NCI-H146 (cell line): Measurements from ENCODE around the gene STK24.
"Not testable (repeated sequence)": the region's sequence is repeated elsewhere in the genome, so short reads cannot be mapped to it uniquely, and the experiment has no call there.

ENCODE experiments used
- DNase-seq: peaks from one replicate; lab custom pipeline; 2025; lab: John Stamatoyannopoulos, UW

Gene STK24

DNA sequence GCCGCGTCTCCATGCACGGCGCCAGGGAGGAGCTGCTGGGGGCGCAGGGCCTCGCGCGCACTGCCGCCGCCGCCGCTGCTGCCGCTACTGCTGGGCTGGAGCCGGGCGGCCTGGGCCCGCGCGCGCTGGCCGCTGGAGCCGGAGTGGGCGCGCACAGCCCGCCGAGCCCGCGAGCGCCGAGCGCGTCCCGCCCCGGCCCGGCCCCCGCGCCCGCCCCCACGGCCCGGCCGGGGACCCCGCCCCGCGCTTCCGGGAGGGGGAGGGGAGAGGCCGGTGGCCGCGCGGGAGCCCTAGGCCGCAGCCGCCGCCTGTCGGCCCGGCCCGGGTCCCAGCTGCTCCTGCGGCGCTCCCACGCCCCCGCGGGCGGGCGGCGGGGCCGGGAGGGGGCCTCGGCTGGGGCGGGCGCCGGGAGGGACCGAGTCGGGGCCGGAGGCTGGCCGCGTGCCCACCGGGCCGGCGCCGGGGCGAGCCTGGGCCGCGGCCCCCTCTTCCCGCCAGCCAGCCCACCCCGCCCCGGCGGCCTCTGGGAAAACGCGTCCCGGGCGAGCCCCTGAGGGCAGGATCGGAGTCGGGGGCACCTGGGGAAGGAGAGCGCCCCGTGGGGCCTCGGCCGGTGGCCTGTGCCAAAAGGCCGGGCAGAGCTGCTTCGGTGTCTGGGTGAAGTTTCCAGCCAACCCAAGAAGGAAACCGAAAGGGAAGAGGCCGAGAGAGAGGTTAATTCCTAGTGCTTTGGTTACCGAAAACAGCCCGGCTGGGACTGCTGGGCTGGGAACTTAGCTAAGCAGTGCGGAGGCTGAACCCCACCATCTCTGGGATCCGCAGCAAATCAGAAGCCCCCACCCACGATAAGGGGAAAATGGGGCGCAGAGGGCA, at the start of gene STK24:
STK24 (minus strand) TSS at position 145 of the 873 bp plus-strand sequence. CDS start 321 bp downstream, outside the sequence.
- DNase-seq: peak; percentile 81

DNA sequence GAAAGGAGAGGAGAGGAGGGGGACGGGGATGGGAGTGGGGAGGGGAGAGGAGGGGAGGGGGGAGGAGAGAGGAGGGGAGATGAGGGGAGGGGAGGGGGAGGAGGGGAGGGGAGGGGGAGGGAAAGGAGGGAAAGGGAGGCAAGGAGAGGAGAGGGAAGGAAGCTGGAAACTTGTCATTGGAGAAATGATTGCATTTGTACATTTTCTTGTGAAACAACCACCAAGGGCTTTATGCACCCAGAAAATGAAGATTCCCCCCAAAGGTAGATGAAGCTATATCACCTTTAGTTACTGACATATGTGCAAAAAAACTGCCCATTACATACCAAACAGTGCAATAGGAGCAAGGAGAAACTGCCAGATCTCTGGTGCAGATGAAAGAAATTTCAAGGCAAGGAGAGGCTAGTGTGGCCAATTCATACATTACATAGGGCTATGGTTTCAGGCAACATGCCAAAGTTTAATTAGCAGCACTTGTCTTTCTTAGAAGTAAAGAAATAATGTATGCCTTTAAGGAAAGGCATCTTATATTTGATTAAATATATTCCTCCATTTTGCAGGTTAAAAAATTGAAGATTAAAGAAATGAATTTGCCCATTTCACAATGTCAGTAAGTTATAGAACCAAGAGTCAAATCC, 49.5 kb upstream of the STK24 start:
- DNase-seq: peak; percentile 29

DNA sequence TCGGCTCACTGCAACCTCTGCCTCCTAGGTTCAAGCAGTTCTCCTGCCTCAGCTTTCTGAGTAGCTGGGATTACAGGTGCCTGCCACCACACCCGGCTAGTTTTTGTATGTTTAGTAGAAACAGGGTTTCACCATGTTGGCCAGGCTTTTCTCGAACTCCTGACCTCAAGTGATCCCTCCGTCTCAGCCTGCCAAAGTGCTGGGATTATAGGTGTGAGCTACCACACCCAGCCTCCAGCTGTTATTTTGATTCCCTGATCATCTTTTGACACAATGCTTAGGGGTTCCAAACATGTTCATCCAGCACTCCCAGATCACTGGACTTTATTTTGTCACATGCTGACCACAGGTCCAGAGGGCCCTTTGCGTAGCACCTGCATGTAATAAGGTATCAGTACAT, 47.7 kb upstream of the STK24 start:
- DNase-seq: not testable (repeated sequence)

DNA sequence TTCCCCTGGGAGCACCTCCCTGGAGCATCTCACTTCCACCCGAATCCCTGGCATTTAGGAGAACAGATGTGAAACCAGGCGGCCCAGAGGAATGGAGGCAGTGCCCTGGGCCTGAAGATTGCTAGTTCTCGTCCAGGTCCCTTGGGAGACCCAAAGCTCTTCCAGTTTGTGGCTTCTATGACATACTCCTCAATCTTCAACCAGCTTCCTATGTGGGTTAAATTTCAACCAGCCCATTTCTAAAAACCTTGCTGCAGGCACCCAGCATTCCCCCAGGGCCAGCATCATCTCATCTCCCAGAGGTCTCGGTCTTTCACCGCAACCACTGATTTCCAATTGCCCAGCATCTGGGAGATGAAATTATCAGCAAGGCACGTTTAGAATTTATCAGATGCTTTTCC, 46.0 kb upstream of the STK24 start:
- no peak for DNase-seq

DNA sequence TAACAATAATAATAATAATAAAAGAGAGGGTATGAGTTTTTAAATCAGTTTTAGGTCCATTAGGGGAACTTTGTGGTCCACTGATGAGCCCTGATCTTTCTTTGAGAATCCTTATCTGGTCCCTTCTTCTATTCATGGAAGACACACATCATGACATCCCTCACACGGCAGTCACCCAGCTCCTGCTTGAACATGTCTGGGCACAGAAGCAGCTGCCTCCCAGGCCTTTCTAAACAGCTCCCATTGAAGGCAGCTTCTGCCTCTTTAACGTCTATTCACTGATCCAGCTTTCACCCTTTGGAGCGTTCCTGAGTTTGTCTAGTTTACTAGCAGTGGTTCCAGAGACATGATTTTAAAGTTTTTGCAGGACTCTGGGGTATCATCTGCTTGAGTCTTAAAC, 42.6 kb upstream of the STK24 start:
- no peak for DNase-seq

DNA sequence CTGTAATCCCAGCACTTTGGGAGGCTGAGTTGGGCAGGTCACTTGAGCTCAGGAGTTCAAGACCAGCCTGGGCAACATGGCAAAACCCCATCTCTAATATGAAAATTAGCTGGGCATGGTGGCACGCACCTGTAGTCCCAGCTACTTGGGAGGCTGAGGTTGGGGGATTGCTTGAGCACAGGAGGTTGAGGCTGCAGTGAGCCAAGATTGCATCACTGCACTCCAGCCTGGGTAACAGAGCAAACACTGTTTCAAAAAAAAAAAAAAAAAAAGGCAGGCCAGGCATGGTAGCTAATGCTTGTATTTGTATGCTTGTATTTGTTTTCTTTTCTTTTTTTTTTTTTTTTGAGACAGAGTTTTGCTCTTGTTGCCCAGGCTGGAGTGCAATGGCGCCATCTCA, 38.7 kb upstream of the STK24 start:
- DNase-seq: not testable (repeated sequence)

DNA sequence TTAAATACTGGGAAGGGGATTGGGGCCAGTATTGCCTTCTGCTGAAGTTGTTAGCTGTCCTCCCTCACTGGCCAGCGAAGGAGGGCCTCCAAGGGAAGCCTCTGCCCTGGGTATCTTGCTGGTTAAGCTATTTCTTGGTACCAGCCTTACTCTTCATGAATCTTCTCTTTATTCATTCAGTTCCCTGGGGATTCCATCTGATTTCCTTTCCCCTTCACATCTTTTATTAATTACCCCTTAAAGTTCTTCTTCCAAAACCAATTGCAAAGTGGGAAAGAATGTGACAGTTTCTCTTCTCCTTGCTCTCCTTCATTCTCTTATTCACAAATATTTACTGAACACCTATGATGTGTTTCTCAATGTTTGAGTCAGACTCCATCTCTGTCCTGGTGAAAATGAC, 36.7 kb upstream of the STK24 start:
- no peak for DNase-seq

DNA sequence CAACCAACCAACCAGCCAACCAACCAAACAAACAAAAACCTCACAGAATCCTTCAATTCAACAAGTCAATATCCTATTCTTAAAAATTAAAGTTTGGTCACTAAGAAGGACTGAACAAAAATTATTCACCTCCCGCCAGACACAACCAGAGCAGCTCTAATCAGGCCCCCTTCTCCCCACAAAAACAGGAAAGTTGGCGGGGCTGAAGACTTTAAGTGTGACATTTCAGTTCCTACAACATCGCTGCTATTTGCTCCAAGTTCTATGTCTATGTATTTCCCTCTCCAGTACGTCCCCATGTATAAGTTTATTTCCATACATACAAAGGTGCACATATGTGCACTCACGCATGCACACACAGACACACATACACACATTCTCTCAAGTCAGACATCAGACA, 32.8 kb upstream of the STK24 start:
- DNase-seq: no peak

DNA sequence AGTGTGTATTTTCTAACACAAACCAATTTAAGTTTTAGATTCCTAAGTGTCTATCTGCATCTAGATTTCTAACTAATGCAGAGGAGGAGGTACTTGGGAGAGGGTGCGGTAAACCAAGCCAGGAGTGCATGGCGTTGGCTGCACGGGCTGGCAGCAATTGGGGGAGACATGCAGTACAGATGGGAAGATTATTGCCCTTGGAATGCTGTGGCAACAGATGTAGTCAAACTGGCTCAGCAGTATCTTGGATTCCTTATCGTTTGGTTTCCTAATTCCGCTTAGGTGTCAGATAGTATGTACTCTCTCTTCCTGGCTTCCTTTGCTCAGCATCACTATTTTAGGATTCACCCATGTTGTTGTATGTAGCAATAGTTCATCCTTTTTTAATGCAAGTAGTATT, 29.4 kb upstream of the STK24 start:
- no peak for DNase-seq

DNA sequence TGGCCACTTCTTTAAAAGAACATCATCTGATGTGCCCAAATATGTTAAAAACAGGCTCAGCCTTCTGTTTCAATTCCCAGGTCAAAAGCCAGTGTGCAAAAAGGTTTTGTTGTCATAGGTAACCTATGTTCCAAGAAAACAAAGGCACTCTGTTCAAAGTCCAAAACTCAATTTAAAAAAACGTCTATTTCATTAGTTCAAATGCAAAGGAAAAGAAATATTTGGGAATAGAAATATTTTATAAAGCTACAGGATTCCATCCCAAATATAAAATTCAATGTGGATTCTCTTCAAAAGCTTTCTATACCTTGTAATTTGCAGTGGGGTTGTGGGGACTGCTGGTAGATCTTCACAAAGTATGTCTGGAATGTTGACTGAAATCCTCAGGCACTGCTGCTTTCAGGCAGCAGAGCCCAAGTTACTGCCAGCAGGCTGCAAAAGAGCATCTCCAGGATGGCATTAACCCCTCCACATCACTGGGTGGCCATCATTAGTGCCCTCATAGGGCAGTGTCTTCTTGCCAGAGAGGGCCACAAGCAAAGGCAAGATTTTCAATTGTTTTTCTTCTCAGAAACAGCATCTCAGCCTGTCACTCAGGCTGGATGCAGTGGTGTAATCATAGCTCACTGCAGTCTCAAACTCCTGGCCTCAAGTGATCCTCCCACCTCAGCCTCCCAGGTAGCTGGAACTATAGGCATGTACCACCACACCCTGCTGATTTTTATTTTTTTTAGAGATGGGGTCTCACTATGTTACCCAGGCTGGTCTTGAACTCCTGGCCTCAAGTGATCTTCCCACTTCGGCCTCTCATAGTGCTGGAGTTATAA, 22.8 kb upstream of the STK24 start:
- DNase-seq: no peak

DNA sequence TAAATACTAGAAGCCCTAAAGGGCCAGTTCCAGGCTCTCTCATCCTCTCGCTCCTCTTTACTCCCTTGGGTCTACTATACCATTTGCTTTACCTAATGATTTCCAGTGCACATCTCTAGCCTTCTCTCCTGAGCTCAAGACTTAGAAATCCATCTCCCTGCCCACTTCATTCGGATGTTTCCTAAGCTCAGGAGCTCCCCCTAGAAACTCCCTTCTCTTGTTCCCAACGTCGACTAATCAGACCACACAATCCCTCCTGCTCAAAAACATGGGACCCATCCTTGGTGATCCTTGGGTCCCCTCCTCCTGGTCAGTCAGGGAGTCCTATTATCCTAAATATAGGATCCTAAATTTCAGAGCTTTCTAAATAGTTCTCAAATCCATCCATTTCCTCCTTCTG, 21.1 kb upstream of the STK24 start:
- DNase-seq: peak; percentile 11

DNA sequence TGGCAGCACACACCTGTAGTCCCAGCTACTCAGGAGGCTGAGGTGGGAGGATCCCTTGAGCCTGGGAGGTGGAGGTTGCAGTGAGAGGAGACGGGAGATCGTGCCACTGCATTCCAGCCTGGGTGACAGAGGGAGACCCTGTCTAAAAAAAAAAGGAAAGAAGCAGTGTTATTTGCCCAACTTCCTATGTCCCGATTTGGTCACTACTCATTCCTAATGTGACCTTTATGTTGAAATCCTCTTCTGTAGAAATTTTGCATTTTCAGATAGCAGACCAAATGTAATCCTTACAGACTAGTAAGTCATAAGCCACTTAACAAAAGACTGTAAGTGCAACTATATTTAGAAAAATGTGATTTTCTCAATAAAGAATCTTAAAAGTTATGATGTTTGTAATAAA, 18.2 kb upstream of the STK24 start:
- no peak for DNase-seq

DNA sequence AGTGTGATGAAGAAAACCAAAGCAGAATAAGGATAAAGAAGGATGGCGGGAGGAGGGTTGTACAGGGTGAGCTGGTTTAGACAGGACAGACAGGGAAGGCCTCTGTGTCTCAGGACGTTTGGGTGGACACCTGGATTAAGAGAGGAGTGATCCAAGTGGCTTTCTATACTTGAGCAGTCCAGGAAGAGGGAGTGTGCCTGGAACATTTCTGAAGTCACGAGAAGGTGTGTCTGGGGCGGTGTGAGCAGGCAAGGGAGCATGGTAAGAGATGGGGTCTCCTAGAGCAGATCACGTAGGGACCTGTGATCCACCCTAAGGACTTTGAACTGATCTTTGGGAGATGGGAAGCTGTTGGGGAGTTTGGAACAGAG, 15.4 kb upstream of the STK24 start:
- no peak for DNase-seq

DNA sequence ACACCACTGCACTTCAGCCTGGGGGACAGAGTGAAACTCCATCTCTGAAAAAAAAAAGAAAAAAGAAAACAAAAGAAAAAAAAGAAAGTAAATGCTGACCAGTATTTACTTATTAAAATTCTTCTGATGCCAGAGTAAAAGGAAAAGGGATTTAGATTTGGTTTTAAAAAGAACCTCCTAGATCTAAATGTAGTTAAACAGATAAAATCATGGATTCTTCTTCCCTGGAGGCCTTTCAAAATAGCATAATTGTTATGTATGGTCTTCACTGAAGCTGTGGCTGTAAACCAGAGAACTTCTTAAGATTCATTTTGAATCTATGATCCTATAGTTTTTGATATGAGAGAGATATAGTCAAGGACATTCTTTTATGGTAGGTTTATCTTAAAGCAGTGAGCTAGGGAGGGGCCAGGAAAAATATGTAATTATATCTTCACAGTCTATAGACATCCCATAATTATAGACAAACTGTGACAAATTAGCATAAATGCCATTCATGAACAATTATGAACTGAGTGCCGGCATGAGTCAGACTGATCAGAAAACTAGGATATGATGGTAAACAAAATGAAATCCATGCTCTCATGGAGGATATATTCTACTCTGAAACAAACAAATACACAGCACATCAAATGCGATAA, 14.9 kb upstream of the STK24 start:
- no peak for DNase-seq

DNA sequence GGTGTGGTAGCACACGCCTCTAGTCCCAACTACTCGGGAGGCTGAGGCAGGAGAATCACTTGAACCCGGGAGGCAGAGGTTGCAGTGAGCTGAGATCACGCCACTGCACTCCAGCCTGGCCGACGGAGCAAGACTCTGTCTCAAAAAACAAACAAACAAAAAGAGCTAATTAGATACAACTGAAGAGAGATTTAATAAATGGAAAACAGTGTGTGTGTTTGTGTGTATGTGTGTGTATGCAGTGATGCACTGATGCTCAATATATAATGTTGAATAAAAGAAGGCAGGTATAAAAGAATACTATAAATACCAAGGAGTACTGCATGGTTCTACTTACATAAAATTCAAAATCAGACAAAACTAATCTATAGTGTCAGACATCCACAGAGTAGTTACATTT, 13.6 kb upstream of the STK24 start:
- not testable (repeated sequence) for DNase-seq

DNA sequence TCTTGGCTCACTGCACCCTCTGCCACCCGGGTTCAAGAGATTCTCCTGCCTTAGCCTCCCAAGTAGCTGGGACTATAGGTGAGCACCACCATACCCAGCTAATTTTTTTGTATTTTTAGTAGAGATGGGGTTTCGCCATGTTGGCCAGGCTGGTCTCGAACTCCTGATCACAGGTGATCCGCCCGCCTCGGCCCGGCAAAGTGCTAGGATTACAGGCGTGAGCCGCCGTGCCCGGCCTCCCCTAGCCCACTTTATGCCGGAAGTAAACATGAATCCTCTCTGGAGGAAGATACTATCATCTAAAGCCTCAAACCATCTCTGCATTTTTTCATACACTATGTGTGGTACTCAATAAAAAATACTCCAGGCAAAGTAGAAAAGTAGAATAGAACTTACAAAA, 12.6 kb upstream of the STK24 start:
- not testable (repeated sequence) for DNase-seq

DNA sequence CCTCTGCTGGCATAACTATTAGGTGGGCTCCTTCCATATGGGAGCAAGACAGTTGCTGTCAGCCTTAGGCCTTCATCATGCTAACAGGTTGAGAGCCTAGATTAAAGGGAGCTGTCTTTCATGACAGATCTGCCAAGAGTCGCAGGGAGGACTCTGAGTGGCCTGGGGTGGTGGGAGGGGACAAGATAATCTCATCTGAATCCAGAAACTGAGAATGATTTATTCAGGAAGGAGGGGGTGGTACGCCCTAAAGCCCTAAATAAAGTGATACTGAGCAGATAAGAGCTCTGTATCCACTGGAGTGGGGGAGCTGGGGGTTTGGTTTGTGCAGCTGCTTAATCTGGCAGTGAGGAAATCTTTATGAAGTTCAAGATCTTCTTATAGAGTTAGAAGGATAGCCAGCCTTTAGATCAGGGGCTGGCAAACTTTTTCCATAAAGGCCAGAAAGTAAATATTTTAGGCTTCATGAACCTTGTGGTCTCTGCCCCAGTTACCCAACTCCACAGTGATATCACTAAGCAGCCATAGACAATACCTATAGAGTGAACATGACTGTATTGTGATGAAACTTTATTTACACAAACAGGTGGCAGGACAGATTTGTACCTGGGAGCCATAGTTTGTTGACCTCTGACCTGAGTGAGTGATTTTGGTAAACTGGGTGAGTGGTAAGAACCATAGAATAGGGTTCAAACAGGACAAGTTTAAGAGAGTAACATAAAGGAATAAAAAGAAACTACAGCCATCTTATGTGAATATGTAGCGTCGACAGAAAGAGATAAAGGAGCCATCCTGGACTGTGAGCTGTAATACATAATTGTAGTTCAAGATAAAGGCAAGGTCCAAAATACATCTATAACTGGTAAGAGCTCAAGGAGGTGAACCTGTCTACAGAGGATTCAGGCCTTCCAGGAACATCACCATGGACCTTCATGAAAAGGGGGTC, 9.8 kb upstream of the STK24 start:
- no peak for DNase-seq

DNA sequence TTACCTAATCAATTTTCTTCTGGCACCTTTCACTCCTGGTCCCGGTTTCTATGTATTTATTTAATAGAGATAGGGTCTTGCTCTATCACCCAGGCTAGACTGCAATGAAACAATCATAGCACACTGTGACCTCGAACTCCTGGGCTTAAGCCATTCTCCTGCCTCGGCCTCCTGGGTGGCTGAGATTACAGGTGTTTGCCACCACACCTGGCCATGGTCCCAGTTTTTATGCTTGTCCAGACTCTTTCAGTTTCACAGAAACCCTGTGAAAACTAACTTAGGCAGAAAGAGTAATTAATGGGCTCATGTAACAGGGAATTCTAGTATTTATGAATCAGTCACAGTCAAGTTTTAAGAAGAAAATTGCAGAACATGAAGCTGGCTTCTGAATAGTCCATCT, 9.0 kb upstream of the STK24 start:
- no peak for DNase-seq

DNA sequence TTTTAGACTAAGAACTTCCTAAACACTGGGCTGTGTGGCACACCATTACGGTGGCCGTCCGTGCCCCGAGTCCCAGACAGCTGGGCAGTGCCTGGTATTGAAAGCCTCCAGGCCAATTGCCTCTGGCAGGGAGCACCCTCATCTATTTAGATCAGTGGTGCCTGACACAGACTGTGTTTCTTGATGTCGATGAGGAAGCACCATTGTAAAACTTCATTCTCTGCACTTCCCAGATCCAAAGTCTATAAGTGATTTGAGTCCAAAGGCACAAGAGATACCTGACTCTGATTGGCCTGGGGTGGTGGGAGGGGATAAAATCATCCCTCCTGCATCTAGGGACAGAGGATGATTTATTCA, 8.5 kb upstream of the STK24 start:
- no peak for DNase-seq

DNA sequence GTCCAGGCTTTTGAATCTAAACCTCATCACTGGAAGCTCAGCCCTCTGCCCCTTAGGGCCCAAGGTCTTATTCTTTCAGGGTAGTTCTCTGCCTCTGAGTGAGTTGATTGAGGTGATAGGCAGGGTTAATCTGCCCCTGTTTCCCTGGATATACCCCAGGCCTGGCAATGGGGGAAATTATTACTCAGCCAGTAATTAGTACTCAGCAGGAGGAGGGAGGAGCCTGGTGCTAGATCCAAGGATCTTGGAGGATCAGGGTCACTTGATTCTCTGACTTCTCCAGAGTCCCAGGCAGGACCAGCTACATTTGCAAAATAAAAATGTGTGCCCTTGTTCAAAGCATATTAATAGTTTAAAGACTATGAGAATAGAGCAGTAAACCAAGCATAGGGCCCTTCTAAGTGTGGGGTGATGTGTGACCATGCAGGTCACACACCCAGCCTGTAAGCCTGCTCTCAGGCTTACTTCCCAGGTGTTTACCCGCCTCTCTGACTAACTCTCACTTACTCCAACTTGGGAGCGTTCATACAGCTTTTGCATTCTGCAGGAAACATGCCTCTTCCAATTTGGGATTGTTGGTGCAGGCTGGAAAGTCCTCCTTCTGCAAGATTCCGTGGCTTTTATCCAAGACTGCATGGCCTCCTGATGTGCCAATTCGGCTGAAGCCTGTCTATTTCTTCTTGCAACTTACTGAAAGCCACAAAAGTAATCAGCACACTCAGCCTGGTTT, 7.9 kb upstream of the STK24 start:
- DNase-seq: no peak

DNA sequence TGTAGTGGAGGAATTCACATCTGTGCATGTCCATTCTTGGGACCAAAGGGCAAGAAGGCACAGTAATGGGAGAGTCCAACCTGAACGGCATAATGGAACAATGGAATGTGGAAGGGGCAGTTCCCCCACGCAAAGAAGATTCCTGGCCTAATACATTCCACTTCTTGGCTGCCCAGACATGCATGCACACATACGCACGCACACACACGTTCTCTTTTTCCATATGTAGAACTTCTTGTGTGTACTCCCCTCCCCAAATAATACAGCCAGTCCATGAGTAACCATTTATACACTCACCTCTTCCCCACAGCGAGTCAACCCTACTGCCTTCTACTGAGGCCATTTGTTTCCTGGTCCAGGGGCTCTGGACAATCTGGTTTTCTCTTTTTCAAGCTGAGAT, 6.0 kb upstream of the STK24 start:
- no peak for DNase-seq
